Posterior vena cava (tissue), 2 donors: ENCODE results near the gene RAD17. TPM values are rescaled to one million over a fixed set of nuclear protein-coding genes. Genes with fewer than 3 reads are reported as not detected.
"Not testable (repeated sequence)": the region's sequence is repeated elsewhere in the genome, so short reads cannot be mapped to it uniquely, and the experiment has no call there.

Experiments
- DNase-seq: peaks from one replicate; pipeline ENCODE4 v3.0.0-alpha.2; 2020; ENCODE audit warnings: low spot score
- intact Hi-C, 2 donors: fragments of 100-400 bp; cut with DNase I; formaldehyde crosslinking; loops; one replicate each; pipeline versions ENCODE4 v1.14.1 to v1.14.2; 2022 to 2023
- total RNA-seq, 2 donors: library from RNA; stranded (reverse); fragmentation: NEBNext Ultra II Directional; extraction: Animal tissue kit (Norgen Biotek cat#: 25700); gene quantifications; one replicate each; pipeline ENCODE4 v1.2.1, GENCODE V29; 2021
- donor health status: DM: yes; HTN: yes; CAD: no.
- donor health status: DM: yes; HTN: yes; CAD: no.

The RAD17 gene
- total RNA-seq, 2 donors from 2014 or later: 17.8 to 18.2 TPM

DNA sequence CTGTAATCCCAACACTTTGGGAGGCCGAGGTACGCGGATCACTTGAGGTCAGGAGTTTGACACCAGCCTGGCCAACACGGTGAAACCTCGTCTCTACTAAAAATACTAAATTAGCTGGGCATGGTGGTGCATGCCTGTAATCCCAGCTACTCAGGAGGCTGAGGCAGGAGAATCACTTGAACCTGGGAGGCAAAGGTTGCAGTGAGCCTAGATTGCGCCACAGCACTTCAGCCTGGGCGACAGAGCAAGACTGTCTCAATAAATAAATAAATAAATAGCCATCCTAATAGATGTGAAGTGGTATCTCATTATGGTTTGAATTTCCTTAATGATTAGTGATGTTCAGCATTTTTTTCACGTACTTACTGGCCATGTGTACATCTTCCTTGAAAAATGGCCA, 80.9 kb downstream of the RAD17 start:
- intact Hi-C loops, DNase-seq: not testable (repeated sequence)

DNA sequence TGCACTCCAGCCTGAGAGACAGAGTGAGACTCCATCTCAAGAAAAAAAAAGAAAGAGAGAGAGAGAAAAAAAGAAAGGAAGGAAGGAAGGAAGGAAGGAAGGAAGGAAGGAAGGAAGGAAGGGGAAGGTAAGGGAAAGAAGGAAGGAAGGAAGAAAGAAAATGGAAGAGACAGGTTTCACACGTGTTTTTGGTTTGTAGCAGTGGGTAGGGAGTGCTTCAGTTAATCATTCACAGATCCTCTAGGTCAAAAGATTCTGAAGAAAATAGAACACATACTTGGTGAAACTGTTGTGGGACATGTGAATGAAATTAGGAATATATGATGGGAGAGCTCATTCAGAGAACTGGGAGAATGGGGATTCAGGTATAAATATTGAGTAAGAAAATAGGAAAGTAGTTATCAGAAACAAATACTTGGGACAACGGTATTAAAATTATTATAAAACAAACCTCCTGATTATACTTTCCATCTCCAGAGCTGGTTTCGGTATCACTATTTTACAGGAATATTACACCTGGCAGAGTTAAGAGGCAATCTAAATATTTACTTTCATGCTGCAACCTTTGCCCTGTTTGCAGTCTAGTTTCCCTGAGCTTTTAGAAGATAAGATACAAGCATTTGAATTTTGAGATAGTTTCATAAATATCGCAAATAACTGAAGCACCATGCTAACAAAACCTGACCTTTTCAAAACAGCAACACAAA, 82.5 kb downstream of the RAD17 start:
- no peak for DNase-seq
- intact Hi-C loops: no loop called here

DNA sequence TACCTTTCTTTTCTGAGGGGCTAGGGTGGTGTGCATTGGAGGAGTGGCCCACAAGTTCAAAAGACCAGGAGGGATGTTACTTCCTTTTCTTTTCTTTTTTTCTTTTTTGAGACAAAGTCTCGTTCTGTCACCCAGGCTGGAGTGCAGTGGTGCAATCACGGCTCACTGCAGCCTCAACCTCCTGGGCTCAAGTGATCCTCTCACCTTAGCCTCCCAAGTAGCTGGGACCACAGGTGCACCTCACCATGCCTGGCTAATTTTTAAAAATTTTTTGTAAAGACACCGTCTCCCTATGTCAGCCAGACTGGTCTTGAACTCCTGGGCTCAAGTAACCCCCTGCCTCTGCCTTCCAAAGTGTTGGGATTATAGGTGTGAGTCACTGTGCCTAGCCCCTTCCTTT, 83.9 kb downstream of the RAD17 start:
- intact Hi-C loops, DNase-seq: not testable (repeated sequence)

DNA sequence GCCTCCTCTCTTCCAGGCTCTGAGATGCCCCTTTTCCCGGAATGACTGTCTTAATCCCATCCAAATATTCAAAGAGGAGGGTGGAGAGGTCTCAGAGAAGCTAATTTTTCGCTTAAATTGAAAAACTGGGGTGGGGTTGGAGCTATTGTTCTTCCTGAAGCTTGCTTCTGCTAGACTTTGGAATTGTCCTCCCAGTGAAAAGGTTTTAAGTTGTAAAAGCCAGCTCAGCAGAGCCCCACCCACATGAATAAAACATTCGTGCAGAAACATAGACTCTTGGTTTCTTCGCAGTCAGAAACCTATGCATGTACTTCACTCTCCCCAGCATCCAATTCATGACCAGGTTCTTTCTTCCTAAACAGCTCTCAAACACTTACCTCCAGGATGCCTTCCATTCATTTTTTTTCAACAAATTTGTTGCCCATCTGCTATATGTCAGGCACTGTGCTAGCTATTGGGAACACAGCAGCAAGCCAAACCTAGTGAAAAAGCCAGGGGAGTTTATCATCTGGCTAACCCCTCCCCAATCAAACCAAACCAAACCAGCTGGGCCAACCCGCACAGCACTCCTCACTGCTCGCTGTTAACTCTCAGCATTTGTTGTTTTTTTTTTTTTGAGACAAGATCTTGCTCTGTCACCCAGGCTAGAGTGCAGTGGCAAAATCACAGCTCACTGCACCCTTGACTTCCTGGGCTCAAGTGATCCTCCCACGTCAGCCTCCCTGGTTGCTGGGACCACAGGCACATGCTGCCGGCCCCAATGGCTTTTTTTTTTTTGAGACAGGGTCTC, 85.0 kb downstream of the RAD17 start:
- no peak for DNase-seq
- intact Hi-C loops: loop anchor here in 1 of 2 donors (2.0 kb wide), 1 partner anchor 14 kb away; no protein-coding TSS in a partner anchor

DNA sequence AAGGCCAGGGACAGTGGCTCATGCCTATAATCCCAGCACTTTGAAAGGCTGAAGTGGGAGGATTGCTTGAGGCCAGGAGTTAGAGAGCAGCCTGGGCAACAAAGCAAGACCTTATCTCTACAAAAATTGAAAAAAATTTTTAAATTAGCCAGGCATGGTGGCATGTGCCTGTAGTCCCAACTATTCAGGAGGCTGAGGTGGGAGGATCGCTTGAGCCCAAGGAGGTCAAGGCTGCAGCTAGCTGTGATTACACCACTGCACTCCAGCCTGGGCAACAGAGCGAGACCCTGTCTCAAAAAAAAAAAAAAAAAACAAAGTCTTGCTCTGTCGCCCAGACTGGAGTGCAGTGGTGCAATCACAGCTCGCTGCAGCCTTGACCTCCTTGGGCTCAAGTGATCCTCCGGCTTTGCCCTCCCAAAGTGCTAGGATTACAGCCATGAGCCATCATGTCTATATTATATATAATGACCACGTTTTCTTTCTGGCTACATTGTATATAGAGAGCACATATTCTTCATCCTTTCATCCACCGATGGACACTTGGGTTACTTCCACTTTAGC, 85.9 kb downstream of the RAD17 start:
- intact Hi-C loops: loop anchor here in 1 of 2 donors (2.0 kb wide), 1 partner anchor 15 kb away; no protein-coding TSS in a partner anchor
- DNase-seq: not testable (repeated sequence)

DNA sequence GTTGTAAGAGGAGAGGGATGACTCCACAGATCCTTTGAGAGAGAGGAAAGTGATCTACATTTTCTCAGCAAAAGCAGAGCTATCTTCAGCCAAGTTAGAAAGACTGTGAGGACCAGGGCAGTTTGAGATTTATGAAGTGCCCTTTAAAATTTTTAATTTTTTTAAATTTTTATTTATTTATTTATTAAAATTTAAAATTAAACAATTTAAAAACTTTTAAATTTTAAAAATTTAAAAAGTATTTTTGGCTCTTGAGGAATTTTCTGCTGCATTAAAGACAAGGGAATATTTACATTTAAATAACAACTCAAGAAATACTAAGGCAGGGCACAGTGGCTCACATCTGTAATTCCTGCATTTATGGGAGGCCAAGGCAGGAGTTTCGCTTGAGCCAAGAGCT, 92.6 kb downstream of the RAD17 start:
- DNase-seq: no peak
- intact Hi-C loops: no loop called here

Other genes starting within 250 kb of the RAD17 start
- 1 to 10 TPM; 2.4 to 2.7 TPM for gene CCNB1, start 202.7 kb upstream of the RAD17 start, total RNA-seq
- 1 to 10 TPM; 1.9 to 3.0 TPM for gene CENPH, start 180.2 kb upstream of the RAD17 start, total RNA-seq
- 10 to 100 TPM; 14.6 to 19.5 TPM for gene CDK7, start 134.9 kb upstream of the RAD17 start, total RNA-seq
- gene CCDC125, start 37.0 kb upstream of the RAD17 start, total RNA-seq: 1 to 10 TPM; 3.6 to 5.8 TPM
- gene AK6, start 298 bp upstream of the RAD17 start, total RNA-seq: 10 to 100 TPM; 31.9 to 36.1 TPM
- gene TAF9, start 298 bp upstream of the RAD17 start, total RNA-seq: 10 to 100 TPM; 30.9 to 35.6 TPM
- under 1 TPM; 0.56 to 1.00 TPM for gene MARVELD2, start 45.3 kb downstream of the RAD17 start, total RNA-seq
- 1 to 10 TPM; 1.9 TPM for gene OCLN, start 123.0 kb downstream of the RAD17 start, total RNA-seq
- gene GTF2H2C, start 190.4 kb downstream of the RAD17 start, total RNA-seq: 10 to 100 TPM; 23.2 to 27.5 TPM